Endothelial cell of umbilical vein (primary cell): Measurements from ENCODE around the gene SLC39A11. TPM values are rescaled to one million over a fixed set of nuclear protein-coding genes. Genes with fewer than 3 reads are reported as not detected.

Experiments
- BruUV-seq: library from RNA; stranded (reverse); fragments of 400-500 nt; replicated peaks from 2 replicates; lab custom pipeline; 2021; lab: Mats Ljungman, UMichigan
- CTCF ChIA-PET: fragments of 300-600, 350-600 bp; sonication (Branson Sonifier 250); formaldehyde crosslinking; loops from one replicate; lab custom pipeline; 2021; ENCODE audit warnings: antibody characterized with exemption, inconsistent platforms; lab: Charles Lee
- POLR2A ChIA-PET: fragments of 300-600, 350-600 bp; sonication (Branson Sonifier 250); formaldehyde crosslinking; loops from one replicate; lab custom pipeline; 2021; ENCODE audit warnings: antibody characterized with exemption, inconsistent platforms; lab: Charles Lee
- DNase-seq: peaks from one replicate; pipeline ENCODE4 v3.0.0-alpha.2; 2011; ENCODE audit warnings: low read depth, low spot score
- FAIRE-seq: peaks from 2 replicates; lab custom pipeline; 2011; peaks lifted over from hg19 to GRCh38; lab: Jason Lieb, UNC
- H2AFZ ChIP-seq: 2 replicates; pipeline ENCODE4 v1.6.0; 2012; ENCODE audit warnings: low read depth, low read length, control low read depth, inconsistent platforms
- H3K27ac ChIP-seq: 2 replicates; pipeline ENCODE4 v1.5.1; 2011; ENCODE audit warnings: low read depth, mild to moderate bottlenecking, control low read depth, low read length, moderate library complexity; ENCODE audit not compliant: insufficient read depth
- H3K27me3 ChIP-seq, 2 experiments: 2 replicates each; pipeline versions ENCODE4 v1.6.0 to v1.6.1; 2011; ENCODE audit warnings: low read length in 2 of 2, mixed read lengths in 1 of 2; ENCODE audit not compliant: control insufficient read depth in 2 of 2, insufficient read depth in 2 of 2
- H3K36me3 ChIP-seq, 2 experiments: 2 replicates in 1 of 2; 3 replicates in 1 of 2; pipeline ENCODE4 v1.5.1; 2011; ENCODE audit warnings: low read length in 2 of 2, mild to moderate bottlenecking in 1 of 2, moderate library complexity in 1 of 2; ENCODE audit not compliant: control insufficient read depth in 2 of 2, insufficient read depth in 2 of 2; ENCODE audit errors: extremely low read depth in 1 of 2
- H3K4me1 ChIP-seq: 3 replicates; pipeline ENCODE4 v1.5.1; 2011; ENCODE audit warnings: mild to moderate bottlenecking, low read length; ENCODE audit not compliant: control insufficient read depth, insufficient read depth; ENCODE audit errors: extremely low read depth
- H3K4me2 ChIP-seq: 2 replicates; pipeline ENCODE4 v1.6.1; 2011; ENCODE audit warnings: low read length, control low read depth, mixed read lengths; ENCODE audit not compliant: insufficient read depth
- H3K4me3 ChIP-seq, 3 experiments: fragments of 200-600 bp in 1 of 3; sonication (generic), shearing (Covaris generic) in 1 of 3; replicated peaks in 1 of 3; 2 replicates each; pipeline ENCODE4 v1.5.1; 2011 to 2016; ENCODE audit warnings: control low read depth in 3 of 3, low read length in 3 of 3, mild to moderate bottlenecking in 2 of 3, inconsistent platforms in 1 of 3, low read depth in 1 of 3, moderate library complexity in 1 of 3; ENCODE audit not compliant: insufficient read depth in 1 of 3
- H3K79me2 ChIP-seq: 2 replicates; pipeline ENCODE4 v1.6.0; 2012; ENCODE audit warnings: low read length, inconsistent platforms; ENCODE audit not compliant: control insufficient read depth, insufficient read depth
- H3K9ac ChIP-seq: replicated peaks from 2 replicates; pipeline ENCODE3; 2011; ENCODE audit warnings: low read length, control low read depth; ENCODE audit not compliant: insufficient read depth; ENCODE audit errors: extremely low read depth
- H3K9me1 ChIP-seq: replicated peaks from 3 replicates; pipeline ENCODE4 v1.6.0; 2011; ENCODE audit warnings: mild to moderate bottlenecking, low read length; ENCODE audit not compliant: control insufficient read depth, insufficient read depth; ENCODE audit errors: extremely low read depth
- H3K9me3 ChIP-seq: replicated peaks from 2 replicates; pipeline ENCODE4 v1.5.1; 2012; ENCODE audit warnings: low read length, inconsistent platforms; ENCODE audit not compliant: control insufficient read depth, insufficient read depth
- H4K20me1 ChIP-seq: replicated peaks from 2 replicates; pipeline ENCODE3; 2011; ENCODE audit warnings: mild to moderate bottlenecking, low read length; ENCODE audit not compliant: control insufficient read depth, insufficient read depth; ENCODE audit errors: extremely low read depth
- CTCF ChIP-seq, 2 donors: IDR thresholded peaks; 1 replicate in 1 of 2; 2 replicates in 1 of 2; pipeline ENCODE4 v1.5.1; 2011; ENCODE audit warnings: low read length in 2 of 2, mild to moderate bottlenecking in 2 of 2, moderate library complexity in 2 of 2, control low read depth in 1 of 2, inconsistent platforms in 1 of 2, low read depth in 1 of 2; ENCODE audit not compliant: insufficient read depth in 1 of 2; ENCODE audit errors: extremely low read depth in 1 of 2
- EZH2 ChIP-seq: IDR thresholded peaks from 2 replicates; pipeline ENCODE4 v1.6.1; 2012; ENCODE audit warnings: borderline replicate concordance, low read depth, mild to moderate bottlenecking, moderate library complexity, low read length, inconsistent platforms; ENCODE audit not compliant: severe bottlenecking
- FOS ChIP-seq: IDR thresholded peaks from 2 replicates; pipeline ENCODE4 v1.6.1; 2011; ENCODE audit warnings: mild to moderate bottlenecking, low read length, moderate library complexity, borderline replicate concordance; ENCODE audit not compliant: insufficient read depth
- GATA2 ChIP-seq: IDR thresholded peaks from 2 replicates; pipeline ENCODE4 v1.7.0; 2011; ENCODE audit warnings: low read depth, mild to moderate bottlenecking, moderate library complexity, mixed read lengths, low read length; ENCODE audit not compliant: insufficient read length, insufficient read depth
- JUN ChIP-seq: IDR thresholded peaks from 2 replicates; pipeline ENCODE4 v1.6.1; 2011; ENCODE audit warnings: borderline replicate concordance, low read depth; ENCODE audit not compliant: insufficient read length, insufficient read depth
- MAX ChIP-seq: IDR thresholded peaks from 2 replicates; pipeline ENCODE4 v1.6.1; 2011; ENCODE audit not compliant: insufficient read depth, insufficient read length
- MYC ChIP-seq: IDR thresholded peaks from one replicate; pipeline ENCODE4 v1.6.1; 2011; ENCODE audit warnings: mild to moderate bottlenecking, low read depth, low read length
- POLR2A ChIP-seq: IDR thresholded peaks from 2 replicates; pipeline ENCODE4 v1.6.1; 2012; ENCODE audit warnings: low read depth, mild to moderate bottlenecking, control low read depth, low read length
- POLR2AphosphoS5 ChIP-seq: IDR thresholded peaks from 2 replicates; pipeline ENCODE4 v1.6.1; 2012; ENCODE audit warnings: low read depth, mild to moderate bottlenecking, control low read depth, low read length, moderate library complexity; ENCODE audit not compliant: insufficient read depth
- dilution Hi-C: fragments of 300-500 bp; cut with MboI; formaldehyde crosslinking; loops from one replicate; pipeline ENCODE4 v1.15.0; 2019; ENCODE audit warnings: low sequenced_read_pairs; ENCODE audit not compliant: extremely low pct_ligation_motif_present
- intact Hi-C: fragments of 100-400 bp; cut with micrococcal nuclease; formaldehyde crosslinking; loops from one replicate; pipeline ENCODE4 v1.10.0; 2022
- polyA plus RNA-seq, 4 experiments: library from polyadenylated mRNA; depleted of rRNA in 3 of 4; stranded (reverse) in 3 of 4; unstranded in 1 of 4; fragments of >200 nt; gene quantifications; 2 replicates each; pipeline versions ENCODE4 v1.2.1 to v1.2.3, GENCODE V29; 2011 to 2012; ENCODE audit warnings: missing spikeins in 1 of 4
- total RNA-seq: library from RNA; stranded (reverse); gene quantifications from 2 replicates; pipeline ENCODE4 v1.2.3, GENCODE V29; 2021

Gene SLC39A11
- total and polyA plus RNA-seq, 2 donors (not counting 3 experiments of a cell fraction or from before 2014, with no cell fraction given): 8.1 to 11.9 TPM

- no peak overlapping the region for H3K9ac ChIP-seq
- dilution Hi-C loops: no loop called here
- CTCF ChIA-PET: no interaction called here
- no peak overlapping the region for H2AFZ ChIP-seq
- no peak overlapping the region for H3K27ac ChIP-seq
- H4K20me1 ChIP-seq: no peaks in the 10 kb centered on the region
- H3K9me3 ChIP-seq: no peaks in the 10 kb centered on the region
- POLR2A ChIA-PET: no interaction called here
- no peaks in the 10 kb centered on the region for H3K4me1 ChIP-seq
- no peaks in the 10 kb centered on the region for H3K9me1 ChIP-seq
- H3K36me3 ChIP-seq: no peaks in the 10 kb centered on the region
- BruUV-seq: no TSS peak
- intact Hi-C loops: no loop called here
- H3K79me2 ChIP-seq: no peaks in the 10 kb centered on the region
- no peak overlapping the region for H3K4me2 ChIP-seq
- FAIRE-seq (no peak), DNase-seq (no peak)
- H3K4me3 ChIP-seq: no peak overlapping the region
- TF ChIP-seq MYC (no peak), EZH2 (no peak), POLR2AphosphoS5 (no peak), MAX (no peak), POLR2A (no peak), CTCF (IDR thresholded peaks at IDR 0.05; ENCODE audit: extremely low read depth in 1 of 2, insufficient read depth in 1 of 2, low read depth in 1 of 2, low read length in 2 of 2) (no peak), GATA2 (no peak), FOS (no peak), JUN (no peak)
- H3K27me3 ChIP-seq: no peaks in the 10 kb centered on the region
These were observed 349.4 kb downstream of the SLC39A11 start for GRCh38 chr17:72743037-72743467.
